Endothelial cell of umbilical vein (primary cell): ENCODE data around the gene LCAT.
A peak's percentile ranks its signal among the peaks of the same experiment; 100 is the strongest.

Source experiments
- CTCF ChIP-seq, 2 donors: IDR thresholded peaks; 1 replicate in 1 of 2; 2 replicates in 1 of 2; pipeline ENCODE4 v1.5.1; 2011; ENCODE audit warnings: low read length in 2 of 2, mild to moderate bottlenecking in 2 of 2, moderate library complexity in 2 of 2, control low read depth in 1 of 2, inconsistent platforms in 1 of 2, low read depth in 1 of 2; ENCODE audit not compliant: insufficient read depth in 1 of 2; ENCODE audit errors: extremely low read depth in 1 of 2
- JUN ChIP-seq: IDR thresholded peaks from 2 replicates; pipeline ENCODE4 v1.6.1; 2011; ENCODE audit warnings: borderline replicate concordance, low read depth; ENCODE audit not compliant: insufficient read length, insufficient read depth
- MAX ChIP-seq: IDR thresholded peaks from 2 replicates; pipeline ENCODE4 v1.6.1; 2011; ENCODE audit not compliant: insufficient read depth, insufficient read length
- POLR2A ChIP-seq: IDR thresholded peaks from 2 replicates; pipeline ENCODE4 v1.6.1; 2012; ENCODE audit warnings: low read depth, mild to moderate bottlenecking, control low read depth, low read length
- POLR2AphosphoS5 ChIP-seq: IDR thresholded peaks from 2 replicates; pipeline ENCODE4 v1.6.1; 2012; ENCODE audit warnings: low read depth, mild to moderate bottlenecking, control low read depth, low read length, moderate library complexity; ENCODE audit not compliant: insufficient read depth

DNA sequence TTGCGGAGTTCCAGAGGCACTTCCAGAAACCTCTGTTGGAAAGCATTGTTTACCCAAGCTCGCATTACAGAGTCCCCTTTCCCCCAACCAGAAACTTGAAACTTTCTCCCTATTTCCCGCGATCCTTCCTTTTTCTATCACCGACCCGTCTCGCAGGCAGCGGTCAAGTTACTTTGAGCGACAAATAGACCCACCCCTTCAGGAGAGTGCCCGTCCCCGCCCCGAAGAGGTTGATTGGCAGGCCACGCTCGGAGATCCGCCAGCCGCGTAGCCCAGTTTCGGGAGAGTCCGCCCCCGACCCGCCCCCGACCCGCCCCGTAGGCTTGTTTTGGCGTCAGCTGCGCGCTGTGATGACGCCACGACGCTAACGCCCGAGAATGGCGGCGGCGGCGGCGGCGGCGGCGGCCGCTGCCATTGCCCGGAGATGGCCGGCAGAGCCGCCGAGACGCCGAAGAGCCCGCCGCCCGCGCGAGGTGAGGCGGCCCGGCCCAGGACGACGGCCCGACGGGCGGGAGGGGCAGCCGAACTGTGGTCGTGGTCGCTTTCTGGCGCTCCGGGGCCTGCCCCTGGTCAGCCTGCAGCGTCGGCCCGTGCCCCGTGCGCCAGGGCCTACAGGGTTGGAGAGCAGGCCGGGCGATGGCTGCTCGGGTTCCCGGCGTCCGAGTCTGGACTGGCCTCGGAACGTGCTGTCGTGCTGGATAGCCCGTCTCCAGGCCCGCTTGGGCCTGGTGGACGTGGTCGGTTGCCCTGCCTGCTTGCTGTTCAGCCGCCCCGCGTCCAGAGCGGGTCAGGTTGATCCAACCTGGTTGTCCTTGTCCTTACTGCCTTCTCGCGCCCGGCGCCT, 50.8 kb downstream of the LCAT start, which contains the start of gene PSKH1:
- TF ChIP-seq CTCF (IDR thresholded peaks at IDR 0.05; ENCODE audit: extremely low read depth in 1 of 2, insufficient read depth in 1 of 2, low read depth in 1 of 2, low read length in 2 of 2) (no peak), POLR2AphosphoS5 (peak; percentile 78), POLR2A (peak; percentile 59), MAX (no peak), JUN (no peak)
